SH-SY5Y (cell line): Measurements from ENCODE around the gene KCNJ3.

Experiments
- GATA2 ChIP-seq: IDR thresholded peaks from 2 replicates; pipeline ENCODE4 v1.6.1; 2011; ENCODE audit warnings: mild to moderate bottlenecking, low read depth, low read length
- GATA3 ChIP-seq: IDR thresholded peaks from 2 replicates; pipeline ENCODE4 v1.6.1; 2011; ENCODE audit warnings: low read depth, mild to moderate bottlenecking, low read length, moderate library complexity

GRCh38 chr2:154658854-154659253 is 39.6 kb upstream of the KCNJ3 start:
- TF ChIP-seq GATA2 = no peak
- TF ChIP-seq GATA3 = no peak
